ENCODE data around the gene TBC1D22A. TPM values are rescaled to one million over a fixed set of nuclear protein-coding genes. Genes with fewer than 3 reads are reported as not detected.

Gene TBC1D22A
- total and polyA plus RNA-seq, 9 of the 15 experiments (the other 6 are each of a cell fraction or from before 2014, with no cell fraction given), result 0.20 to 11.5 (median 5.2) TPM

- DNase-seq (ENCODE audit: extremely low read depth in 1 of 4, low spot score in 3 of 4), result no peak
- ChIA-PET POLR2A (interaction anchor here (0.6 to 1.3 kb wide), 2 partner anchors 10 to 12 kb away, joined by 3 to 4 read pairs; no protein-coding TSS in a partner anchor), CTCF (ENCODE audit: low intra/inter-chr PET ratio) (no interaction called here)
- Histone ChIP-seq H3K9me1 (ENCODE audit: control insufficient read depth, insufficient read depth, low read length) (no peaks in the 10 kb centered on the region), H3K9me3 (replicated peaks; ENCODE audit: control insufficient read depth, insufficient read depth, low read depth, low read length) (no peaks in the 10 kb centered on the region), H3K79me2 (ENCODE audit: control insufficient read depth, insufficient read depth, low read length) (no peaks in the 10 kb centered on the region), H2AFZ (ENCODE audit: low read depth, low read length) (no peak overlapping the region), H3K4me2 (ENCODE audit: insufficient read depth, low read length) (no peak overlapping the region), H3K4me3 (no peak overlapping the region), H4K20me1 (replicated peaks; ENCODE audit: control insufficient read depth, insufficient read depth, low read length) (peaks cover 13% of the 10 kb centered on the region; the same call in 1 of the 2 replicates), H3K27me3 (ENCODE audit: control insufficient read depth in 2 of 2, insufficient read depth in 2 of 2, low read length in 2 of 2) (no peaks in the 10 kb centered on the region), H3K9ac (ENCODE audit: insufficient read depth in 1 of 2, low read depth in 2 of 2, low read length in 2 of 2) (peak overlapping the region in 1 of 2 experiments; percentile 57; a peak in 1 of 4 replicates), H3K36me3 (ENCODE audit: control insufficient read depth, insufficient read depth, low read length) (no peaks in the 10 kb centered on the region), H3K27ac (ENCODE audit: extremely low read depth, low read depth, low read length) (no peak overlapping the region), H3K4me1 (replicated peaks in 1 of 2; ENCODE audit: control insufficient read depth in 2 of 2, insufficient read depth in 2 of 2, low read length in 2 of 2) (peaks cover 8 to 14% of the 10 kb centered on the region in 2 experiments; a peak in 4 of 5 replicates)
- intact Hi-C loops (cut with micrococcal nuclease) (no loop called here), in situ Hi-C loops (cut with MboI) (no loop called here)
- no TSS peak for BruUV-seq (replicated peaks)
- ATAC-seq, result no peak
- TF ChIP-seq HNRNPLL (IDR thresholded peaks at IDR 0.05; ENCODE audit: low read depth, low read length, poor library complexity, severe bottlenecking) (no peak), ZNF263 (CRISPR knock-in tag; IDR thresholded peaks at IDR 0.05; ENCODE audit: borderline replicate concordance) (peak; percentile 33; the same call in 1 of the 2 replicates)
- no peak for FAIRE-seq
- WGBS (ENCODE audit: insufficient coverage, low coverage, missing lambda C conversion rate), result 40% methylated on average over 5 of the region's 5 CpGs
Observed at GRCh38 chr22:46815559-46815895, 53.1 kb downstream of the TBC1D22A start.

- peak; percentile 36 to 48 (median 41) for DNase-seq (ENCODE audit: extremely low read depth in 1 of 4, low spot score in 3 of 4)
- TF ChIP-seq MAFF (IDR thresholded peaks at IDR 0.05; ENCODE audit: low read length), result no peak
- TF ChIP-seq XRCC3 (IDR thresholded peaks at IDR 0.05), result no peak
- TF ChIP-seq TAF9B (IDR thresholded peaks at IDR 0.05; ENCODE audit: partially characterized antibody), result no peak
- peak; percentile 61; the same call in 1 of the 2 replicates for TF ChIP-seq EHMT2 (IDR thresholded peaks at IDR 0.05)
- 0 out of 2 replicates have a peak, but pooled peaks have one; percentile 50 for TF ChIP-seq ZKSCAN1 (IDR thresholded peaks at IDR 0.05; ENCODE audit: low read depth, low read length)
- peak; percentile 29; the same call in 1 of the 2 replicates for TF ChIP-seq MAFK (IDR thresholded peaks at IDR 0.05; ENCODE audit: low read length)
- TF ChIP-seq NFE2 (IDR thresholded peaks at IDR 0.05; ENCODE audit: low read depth), result peak; percentile 19; the same call in 1 of the 2 replicates
- no peak for TF ChIP-seq BDP1 (IDR thresholded peaks at IDR 0.05; ENCODE audit: insufficient read depth, insufficient read length)
- peak in 1 of 2 experiments; percentile 37; a peak in 2 of 4 replicates for TF ChIP-seq RCOR1 (IDR thresholded peaks at IDR 0.05; ENCODE audit: borderline replicate concordance in 1 of 2, low read depth in 2 of 2, low read length in 2 of 2)
- TF ChIP-seq USF2 (CRISPR knock-in tag; IDR thresholded peaks at IDR 0.05), result peak; percentile 44; the same call in 1 of the 2 replicates
- peak in 1 of 2 experiments; percentile 60; a peak in 1 of 4 replicates for TF ChIP-seq HDAC1 (IDR thresholded peaks at IDR 0.05)
Observed at GRCh38 chr22:46815896-46816731, 53.7 kb downstream of the TBC1D22A start.

More at GRCh38 chr22:46815896-46816731, 53.7 kb downstream of the TBC1D22A start:
- H3K36me3 ChIP-seq (ENCODE audit: control insufficient read depth, insufficient read depth, low read length), result no peaks in the 10 kb centered on the region
- no peaks in the 10 kb centered on the region for H3K79me2 ChIP-seq (ENCODE audit: control insufficient read depth, insufficient read depth, low read length)
- peak overlapping the region; percentile 47; the same call in 1 of the 2 replicates for H2AFZ ChIP-seq (ENCODE audit: low read depth, low read length)
- 27% methylated on average over 11 of the region's 15 CpGs for WGBS (ENCODE audit: insufficient coverage, low coverage, missing lambda C conversion rate)
- CTCF ChIA-PET (ENCODE audit: low intra/inter-chr PET ratio), result no interaction called here
- in situ Hi-C loops (cut with MboI), result no loop called here
- H3K9me3 ChIP-seq (replicated peaks; ENCODE audit: control insufficient read depth, insufficient read depth, low read depth, low read length), result no peaks in the 10 kb centered on the region
- no TSS peak for BruUV-seq (replicated peaks)
- H3K9ac ChIP-seq (ENCODE audit: insufficient read depth in 1 of 2, low read depth in 2 of 2, low read length in 2 of 2), result peak overlapping the region; percentile 23 to 57; a peak in 3 of 4 replicates
- peak; percentile 83 for FAIRE-seq
- POLR2A ChIA-PET, result interaction anchor here (0.6 to 1.3 kb wide), 3 partner anchors 11 to 1471 kb away, joined by 3 to 4 read pairs (median 3); no protein-coding TSS in a partner anchor
- peak; percentile 90 for ATAC-seq
- peak overlapping the region; percentile 65; the same call in 2 of the 3 replicates for H3K27ac ChIP-seq (ENCODE audit: extremely low read depth, low read depth, low read length)
- H3K27me3 ChIP-seq (ENCODE audit: control insufficient read depth in 2 of 2, insufficient read depth in 2 of 2, low read length in 2 of 2), result no peaks in the 10 kb centered on the region
- H3K4me3 ChIP-seq, result no peak overlapping the region
- peaks cover 13% of the 10 kb centered on the region; the same call in 1 of the 2 replicates for H4K20me1 ChIP-seq (replicated peaks; ENCODE audit: control insufficient read depth, insufficient read depth, low read length)
- peaks cover 8 to 14% of the 10 kb centered on the region in 2 experiments; a peak in 4 of 5 replicates for H3K4me1 ChIP-seq (replicated peaks in 1 of 2; ENCODE audit: control insufficient read depth in 2 of 2, insufficient read depth in 2 of 2, low read length in 2 of 2)
- intact Hi-C loops (cut with micrococcal nuclease), result no loop called here
- peak overlapping the region; percentile 41; the same call in 1 of the 2 replicates for H3K4me2 ChIP-seq (ENCODE audit: insufficient read depth, low read length)
- H3K9me1 ChIP-seq (ENCODE audit: control insufficient read depth, insufficient read depth, low read length), result no peaks in the 10 kb centered on the region

Data from K562 (cell line).